ENCODE measurements around the gene SF3B2. TPM values are rescaled to one million over a fixed set of nuclear protein-coding genes. Genes with fewer than 3 reads are reported as not detected.

The SF3B2 gene
- total and polyA plus RNA-seq, 4 donors: 50.5 to 67.6 (median 57.2) TPM

DNA sequence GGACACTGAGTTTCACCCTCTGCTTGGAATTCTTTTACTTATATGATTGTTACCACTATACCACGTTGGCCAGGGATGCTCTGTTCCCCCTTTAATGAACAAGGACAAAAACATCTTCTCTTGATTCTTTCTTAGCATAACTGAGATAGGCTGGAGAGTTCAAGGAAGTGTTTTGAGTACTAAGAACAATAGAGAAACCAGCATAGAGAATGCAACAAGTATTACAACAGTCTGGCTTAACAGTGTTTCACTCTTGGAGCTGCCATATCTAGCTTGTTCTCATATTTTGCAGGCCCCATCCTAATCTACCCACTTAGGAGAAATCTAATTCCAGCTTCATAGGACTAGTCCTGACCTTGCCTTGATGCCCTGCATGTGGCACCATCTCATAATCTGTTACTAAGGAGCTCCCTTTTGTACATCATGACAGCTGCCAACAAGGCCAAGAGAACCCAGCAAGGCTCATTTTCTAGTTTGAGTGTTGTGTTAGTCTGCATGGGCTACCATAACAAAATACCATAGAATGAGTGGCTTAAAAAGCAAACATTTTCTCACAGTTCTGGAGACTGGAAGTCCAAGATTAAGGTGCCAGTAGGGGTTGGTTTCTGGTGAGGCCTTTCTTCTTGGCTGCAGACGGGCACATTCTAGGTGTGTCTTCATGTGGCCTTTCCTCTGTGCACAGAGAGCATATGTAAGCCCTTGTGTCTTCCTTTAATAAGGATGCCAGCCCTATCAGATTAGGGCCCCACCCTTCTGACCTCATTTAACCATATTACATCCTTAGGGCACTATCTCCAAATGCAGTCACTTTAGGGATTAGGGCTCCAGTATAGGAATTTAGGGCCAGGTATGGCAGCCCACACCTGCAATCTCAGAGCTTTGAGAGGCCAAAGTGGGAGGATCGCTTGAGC lies 55.7 kb downstream of the SF3B2 start (continued):
- TF ChIP-seq, protein P1, sequence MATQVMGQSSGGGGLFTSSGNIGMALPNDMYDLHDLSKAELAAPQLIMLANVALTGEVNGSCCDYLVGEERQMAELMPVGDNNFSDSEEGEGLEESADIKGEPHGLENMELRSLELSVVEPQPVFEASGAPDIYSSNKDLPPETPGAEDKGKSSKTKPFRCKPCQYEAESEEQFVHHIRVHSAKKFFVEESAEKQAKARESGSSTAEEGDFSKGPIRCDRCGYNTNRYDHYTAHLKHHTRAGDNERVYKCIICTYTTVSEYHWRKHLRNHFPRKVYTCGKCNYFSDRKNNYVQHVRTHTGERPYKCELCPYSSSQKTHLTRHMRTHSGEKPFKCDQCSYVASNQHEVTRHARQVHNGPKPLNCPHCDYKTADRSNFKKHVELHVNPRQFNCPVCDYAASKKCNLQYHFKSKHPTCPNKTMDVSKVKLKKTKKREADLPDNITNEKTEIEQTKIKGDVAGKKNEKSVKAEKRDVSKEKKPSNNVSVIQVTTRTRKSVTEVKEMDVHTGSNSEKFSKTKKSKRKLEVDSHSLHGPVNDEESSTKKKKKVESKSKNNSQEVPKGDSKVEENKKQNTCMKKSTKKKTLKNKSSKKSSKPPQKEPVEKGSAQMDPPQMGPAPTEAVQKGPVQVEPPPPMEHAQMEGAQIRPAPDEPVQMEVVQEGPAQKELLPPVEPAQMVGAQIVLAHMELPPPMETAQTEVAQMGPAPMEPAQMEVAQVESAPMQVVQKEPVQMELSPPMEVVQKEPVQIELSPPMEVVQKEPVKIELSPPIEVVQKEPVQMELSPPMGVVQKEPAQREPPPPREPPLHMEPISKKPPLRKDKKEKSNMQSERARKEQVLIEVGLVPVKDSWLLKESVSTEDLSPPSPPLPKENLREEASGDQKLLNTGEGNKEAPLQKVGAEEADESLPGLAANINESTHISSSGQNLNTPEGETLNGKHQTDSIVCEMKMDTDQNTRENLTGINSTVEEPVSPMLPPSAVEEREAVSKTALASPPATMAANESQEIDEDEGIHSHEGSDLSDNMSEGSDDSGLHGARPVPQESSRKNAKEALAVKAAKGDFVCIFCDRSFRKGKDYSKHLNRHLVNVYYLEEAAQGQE (IDR thresholded peaks at IDR 0.05): no peak
- no peak for TF ChIP-seq RAD21 (IDR thresholded peaks at IDR 0.05)
- no peak for TF ChIP-seq MAX (IDR thresholded peaks at IDR 0.05)

DNA sequence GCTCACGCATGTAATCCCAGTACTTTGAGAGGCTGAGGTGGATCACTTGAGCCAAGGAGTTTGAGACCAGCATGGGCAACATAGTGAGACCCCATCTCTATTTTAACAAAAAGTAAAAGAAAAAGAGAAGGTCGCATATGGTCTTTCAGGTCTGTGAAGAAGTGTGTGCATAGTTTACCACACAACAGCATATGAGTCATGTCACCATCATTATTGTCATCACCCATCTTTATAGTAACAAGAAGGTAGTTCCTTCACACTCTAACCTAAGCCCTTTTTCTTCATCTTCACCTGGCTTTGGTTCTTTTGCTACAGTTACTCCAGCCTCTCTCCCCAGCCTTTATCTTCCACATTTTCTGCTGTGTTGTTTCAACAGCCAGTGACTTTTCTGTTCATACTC lies 57.1 kb downstream of the SF3B2 start:
- DNase-seq (ENCODE audit: low spot score): no peak
- H3K9ac ChIP-seq (ENCODE audit: low read depth in 1 of 2, low read length in 2 of 2): no peak overlapping the region
- no peak for TF ChIP-seq JUND (IDR thresholded peaks at IDR 0.05)
- TF ChIP-seq RAD21 (IDR thresholded peaks at IDR 0.05): no peak
- no peak for TF ChIP-seq MAX (IDR thresholded peaks at IDR 0.05)
- no peak for TF ChIP-seq ATF3 (IDR thresholded peaks at IDR 0.05)
- no peak for TF ChIP-seq CTCF (IDR thresholded peaks at IDR 0.05; ENCODE audit: low read depth, low read length, missing input control)
- TF ChIP-seq GABPA (IDR thresholded peaks at IDR 0.05 in 1 of 2, conservative IDR thresholded peaks at IDR 0.05 in 1 of 2): no peak
- TF ChIP-seq HNF4G (IDR thresholded peaks at IDR 0.05): no peak
- TF ChIP-seq, protein P1 (IDR thresholded peaks at IDR 0.05): no peak
- TF ChIP-seq RXRA (IDR thresholded peaks at IDR 0.05): no peak
- no peak for TF ChIP-seq NR2F2 (IDR thresholded peaks at IDR 0.05)
- no peak for TF ChIP-seq EGR1 (IDR thresholded peaks at IDR 0.05; ENCODE audit: low read depth in 2 of 2)
- no peak for TF ChIP-seq YY1 (IDR thresholded peaks at IDR 0.05)
- no peak for TF ChIP-seq SP1 (IDR thresholded peaks at IDR 0.05)
- no peak for TF ChIP-seq FOXA1 (IDR thresholded peaks at IDR 0.05)
- no peak for TF ChIP-seq HNF4A (conservative IDR thresholded peaks at IDR 0.05)
- no peak for TF ChIP-seq FOXA2 (IDR thresholded peaks at IDR 0.05)
- TF ChIP-seq, protein P2, sequence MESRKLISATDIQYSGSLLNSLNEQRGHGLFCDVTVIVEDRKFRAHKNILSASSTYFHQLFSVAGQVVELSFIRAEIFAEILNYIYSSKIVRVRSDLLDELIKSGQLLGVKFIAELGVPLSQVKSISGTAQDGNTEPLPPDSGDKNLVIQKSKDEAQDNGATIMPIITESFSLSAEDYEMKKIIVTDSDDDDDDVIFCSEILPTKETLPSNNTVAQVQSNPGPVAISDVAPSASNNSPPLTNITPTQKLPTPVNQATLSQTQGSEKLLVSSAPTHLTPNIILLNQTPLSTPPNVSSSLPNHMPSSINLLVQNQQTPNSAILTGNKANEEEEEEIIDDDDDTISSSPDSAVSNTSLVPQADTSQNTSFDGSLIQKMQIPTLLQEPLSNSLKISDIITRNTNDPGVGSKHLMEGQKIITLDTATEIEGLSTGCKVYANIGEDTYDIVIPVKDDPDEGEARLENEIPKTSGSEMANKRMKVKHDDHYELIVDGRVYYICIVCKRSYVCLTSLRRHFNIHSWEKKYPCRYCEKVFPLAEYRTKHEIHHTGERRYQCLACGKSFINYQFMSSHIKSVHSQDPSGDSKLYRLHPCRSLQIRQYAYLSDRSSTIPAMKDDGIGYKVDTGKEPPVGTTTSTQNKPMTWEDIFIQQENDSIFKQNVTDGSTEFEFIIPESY (IDR thresholded peaks at IDR 0.05): no peak
- no peak for TF ChIP-seq TAF1 (conservative IDR thresholded peaks at IDR 0.05)
- no peak overlapping the region for H3K4me3 ChIP-seq (ENCODE audit: low read depth in 1 of 3, low read length in 3 of 3)
- H3K36me3 ChIP-seq (ENCODE audit: control insufficient read depth in 4 of 4, insufficient read depth in 3 of 4, low read depth in 1 of 4, low read length in 3 of 4): no peaks in the 10 kb centered on the region
- H3K27ac ChIP-seq (ENCODE audit: low read depth in 1 of 2, low read length in 2 of 2): no peak overlapping the region
- H3K4me1 ChIP-seq (ENCODE audit: control insufficient read depth in 4 of 4, insufficient read depth in 4 of 4, low read length in 3 of 4): peaks cover 0 to 5% (median 2%) of the 10 kb centered on the region in 4 donors
- WGBS: 94% methylated on average over 2 of the region's 2 CpGs
- no peaks in the 10 kb centered on the region for H3K9me3 ChIP-seq (ENCODE audit: control insufficient read depth in 4 of 4, low read length in 3 of 4)
- no peaks in the 10 kb centered on the region for H3K27me3 ChIP-seq (ENCODE audit: control insufficient read depth in 4 of 4, insufficient read depth in 4 of 4, low read length in 3 of 4)

Data from liver (tissue), 9 donors.